ENCODE data around the gene TRMU. TPM values are rescaled to one million over a fixed set of nuclear protein-coding genes. Genes with fewer than 3 reads are reported as not detected.

The TRMU gene
- total and polyA plus RNA-seq, 2 donors (not counting 3 experiments of a cell fraction or from before 2014, with no cell fraction given): 42.4 to 65.7 TPM

DNA sequence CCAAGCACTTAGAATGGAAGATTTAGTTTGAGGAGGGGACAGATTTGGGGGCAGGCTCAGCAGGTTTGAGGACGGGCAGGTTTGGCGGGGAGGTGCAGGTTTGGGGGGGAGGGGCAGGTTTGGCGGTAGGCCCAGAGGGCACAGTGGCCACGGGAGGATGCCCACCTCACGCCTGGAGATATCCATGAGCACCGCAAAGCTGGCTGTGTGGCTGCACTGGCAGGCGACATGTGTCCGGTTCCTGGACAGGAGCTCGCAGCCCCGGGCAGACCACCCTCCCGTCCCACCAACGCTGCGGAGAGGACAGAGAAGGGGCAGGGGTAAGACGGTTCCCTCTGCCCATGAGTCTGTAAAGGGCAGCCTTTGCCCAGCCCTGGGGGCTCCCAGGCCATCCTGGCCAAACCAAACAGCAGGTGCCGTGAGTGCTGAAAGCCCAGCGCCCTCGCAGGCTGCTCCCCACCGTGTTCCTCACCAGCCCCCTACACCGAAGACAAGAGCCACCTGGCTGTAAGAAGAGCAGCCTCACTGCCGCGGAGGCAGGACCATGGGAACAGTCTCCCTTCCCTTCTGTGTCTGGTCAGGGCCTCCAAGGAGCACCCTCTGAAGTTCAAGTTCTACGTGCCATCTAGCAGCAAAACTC, 43.0 kb downstream of the TRMU start:
- H3K36me3 ChIP-seq (ENCODE audit: control insufficient read depth in 2 of 2, extremely low read depth in 1 of 2, insufficient read depth in 2 of 2, low read length in 2 of 2): no peaks in the 10 kb centered on the region
- TF ChIP-seq, protein P1, sequence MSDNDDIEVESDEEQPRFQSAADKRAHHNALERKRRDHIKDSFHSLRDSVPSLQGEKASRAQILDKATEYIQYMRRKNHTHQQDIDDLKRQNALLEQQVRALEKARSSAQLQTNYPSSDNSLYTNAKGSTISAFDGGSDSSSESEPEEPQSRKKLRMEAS (IDR thresholded peaks at IDR 0.05; ENCODE audit: insufficient read depth, insufficient read length): no peak
- TF ChIP-seq POLR2AphosphoS5 (IDR thresholded peaks at IDR 0.05; ENCODE audit: insufficient read depth, low read depth, low read length) (no peak), EZH2 (IDR thresholded peaks at IDR 0.05; ENCODE audit: borderline replicate concordance, low read depth, low read length, severe bottlenecking) (no peak), FOS (IDR thresholded peaks at IDR 0.05; ENCODE audit: borderline replicate concordance, insufficient read depth, low read length) (no peak), GATA2 (IDR thresholded peaks at IDR 0.05; ENCODE audit: insufficient read depth, insufficient read length, low read depth, low read length) (no peak)
- TF ChIP-seq, protein P2, sequence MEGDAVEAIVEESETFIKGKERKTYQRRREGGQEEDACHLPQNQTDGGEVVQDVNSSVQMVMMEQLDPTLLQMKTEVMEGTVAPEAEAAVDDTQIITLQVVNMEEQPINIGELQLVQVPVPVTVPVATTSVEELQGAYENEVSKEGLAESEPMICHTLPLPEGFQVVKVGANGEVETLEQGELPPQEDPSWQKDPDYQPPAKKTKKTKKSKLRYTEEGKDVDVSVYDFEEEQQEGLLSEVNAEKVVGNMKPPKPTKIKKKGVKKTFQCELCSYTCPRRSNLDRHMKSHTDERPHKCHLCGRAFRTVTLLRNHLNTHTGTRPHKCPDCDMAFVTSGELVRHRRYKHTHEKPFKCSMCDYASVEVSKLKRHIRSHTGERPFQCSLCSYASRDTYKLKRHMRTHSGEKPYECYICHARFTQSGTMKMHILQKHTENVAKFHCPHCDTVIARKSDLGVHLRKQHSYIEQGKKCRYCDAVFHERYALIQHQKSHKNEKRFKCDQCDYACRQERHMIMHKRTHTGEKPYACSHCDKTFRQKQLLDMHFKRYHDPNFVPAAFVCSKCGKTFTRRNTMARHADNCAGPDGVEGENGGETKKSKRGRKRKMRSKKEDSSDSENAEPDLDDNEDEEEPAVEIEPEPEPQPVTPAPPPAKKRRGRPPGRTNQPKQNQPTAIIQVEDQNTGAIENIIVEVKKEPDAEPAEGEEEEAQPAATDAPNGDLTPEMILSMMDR (IDR thresholded peaks at IDR 0.05; ENCODE audit: extremely low read depth in 1 of 2, insufficient read depth in 1 of 2, low read depth in 1 of 2, low read length in 2 of 2): no peak
- H2AFZ ChIP-seq (ENCODE audit: low read depth, low read length): no peak overlapping the region
- dilution Hi-C loops (cut with MboI; ENCODE audit: extremely low pct_ligation_motif_present, low sequenced_read_pairs) (no loop called here), intact Hi-C loops (cut with micrococcal nuclease) (no loop called here)
- peaks cover 6% of the 10 kb centered on the region for H3K4me1 ChIP-seq (ENCODE audit: control insufficient read depth, extremely low read depth, insufficient read depth, low read length)
- H3K9me1 ChIP-seq (replicated peaks; ENCODE audit: control insufficient read depth, extremely low read depth, insufficient read depth, low read length): no peaks in the 10 kb centered on the region
- no TSS peak for BruUV-seq (replicated peaks)
- H3K4me3 ChIP-seq (replicated peaks in 1 of 3; ENCODE audit: insufficient read depth in 1 of 3, low read depth in 1 of 3, low read length in 3 of 3): no peak overlapping the region
- H3K9me3 ChIP-seq (replicated peaks; ENCODE audit: control insufficient read depth, insufficient read depth, low read length): no peaks in the 10 kb centered on the region
- no peak overlapping the region for H3K4me2 ChIP-seq (ENCODE audit: insufficient read depth, low read length)
- no peak overlapping the region for H3K27ac ChIP-seq (ENCODE audit: insufficient read depth, low read depth, low read length)
- ChIA-PET POLR2A (no interaction called here), CTCF (interaction anchor here (2.0 kb wide), 1 partner anchor 11 kb away, joined by 10 read pairs; no protein-coding TSS in a partner anchor)
- no peak overlapping the region for H3K9ac ChIP-seq (replicated peaks; ENCODE audit: extremely low read depth, insufficient read depth, low read length)
- H3K27me3 ChIP-seq (ENCODE audit: control insufficient read depth in 2 of 2, insufficient read depth in 2 of 2, low read length in 2 of 2): no peaks in the 10 kb centered on the region
- FAIRE-seq (no peak), DNase-seq (ENCODE audit: low read depth, low spot score) (no peak)
- H4K20me1 ChIP-seq (replicated peaks; ENCODE audit: control insufficient read depth, extremely low read depth, insufficient read depth, low read length): no peaks in the 10 kb centered on the region
- H3K79me2 ChIP-seq (ENCODE audit: control insufficient read depth, insufficient read depth, low read length): no peaks in the 10 kb centered on the region

Data from endothelial cell of umbilical vein (primary cell).